HG03354 (cell line): Measurements from ENCODE around the gene EYS.
"Not testable (repeated sequence)": the region's sequence is repeated elsewhere in the genome, so short reads cannot be mapped to it uniquely, and the experiment has no call there.

Experiments used
- ATAC-seq: cut with Tn5 transposase; IDR thresholded peaks from one replicate; pipeline ENCODE4 v1.9.1; 2021; ENCODE audit warnings: mild to moderate bottlenecking; ENCODE audit not compliant: unreplicated experiment, poor library complexity, severe bottlenecking

Gene EYS

DNA sequence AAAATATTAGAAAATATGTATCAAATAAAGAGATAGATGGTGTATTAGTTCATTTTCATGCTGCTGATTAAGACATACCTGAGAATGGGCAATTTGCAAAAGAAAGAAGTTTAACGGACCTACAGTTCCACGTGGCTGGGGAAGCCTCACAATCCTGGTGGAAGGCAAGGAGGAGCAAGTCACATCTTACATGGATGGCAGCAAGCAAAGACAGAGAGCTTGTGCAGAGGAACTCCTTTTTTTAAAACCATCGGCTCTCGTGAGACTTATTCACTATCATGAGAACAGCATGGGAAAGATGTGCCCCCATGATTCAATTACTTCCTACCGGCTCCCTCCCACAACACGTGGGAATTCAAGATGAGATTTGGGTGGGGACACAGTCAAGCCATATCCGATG lies 223.4 kb downstream of the EYS start:
- ATAC-seq: not testable (repeated sequence)

DNA sequence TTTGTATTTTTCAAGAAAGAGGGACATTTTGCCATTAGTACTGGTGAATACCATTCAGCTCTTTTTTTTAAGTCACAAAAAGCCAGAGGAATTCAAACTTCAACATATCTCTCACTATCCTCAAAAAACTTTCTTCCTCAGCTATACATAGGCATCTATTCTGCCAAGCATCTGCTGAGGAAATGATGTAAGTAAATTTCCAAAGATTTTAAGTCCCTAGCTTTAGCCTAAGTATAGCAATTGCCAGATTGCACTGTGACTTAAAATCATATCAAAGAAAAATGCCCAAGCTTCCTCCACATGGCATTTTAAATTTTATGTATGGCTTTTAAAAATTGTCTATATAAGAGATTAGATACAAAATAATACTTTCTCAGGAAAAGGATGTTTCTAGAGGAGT lies 237.4 kb downstream of the EYS start:
- ATAC-seq: no peak

DNA sequence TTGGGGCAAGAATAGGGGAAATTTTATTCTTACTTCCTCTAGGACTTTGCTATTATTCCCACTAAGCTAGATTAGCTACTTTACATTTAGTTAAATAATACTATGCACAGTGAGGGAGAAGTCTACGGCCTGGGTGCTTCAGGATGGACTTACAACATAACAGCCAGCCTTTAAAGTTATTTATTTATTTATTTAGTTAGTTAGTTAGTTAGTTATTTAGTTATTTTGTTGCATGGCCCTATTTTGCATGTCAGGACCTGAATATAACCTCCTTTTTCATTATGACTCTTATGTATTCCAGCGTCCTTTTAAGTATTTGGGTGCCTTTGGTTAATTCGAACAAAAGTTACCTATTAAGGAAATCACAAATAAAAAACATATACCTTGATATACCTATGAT lies 238.7 kb downstream of the EYS start:
- peak; percentile 53 for ATAC-seq

DNA sequence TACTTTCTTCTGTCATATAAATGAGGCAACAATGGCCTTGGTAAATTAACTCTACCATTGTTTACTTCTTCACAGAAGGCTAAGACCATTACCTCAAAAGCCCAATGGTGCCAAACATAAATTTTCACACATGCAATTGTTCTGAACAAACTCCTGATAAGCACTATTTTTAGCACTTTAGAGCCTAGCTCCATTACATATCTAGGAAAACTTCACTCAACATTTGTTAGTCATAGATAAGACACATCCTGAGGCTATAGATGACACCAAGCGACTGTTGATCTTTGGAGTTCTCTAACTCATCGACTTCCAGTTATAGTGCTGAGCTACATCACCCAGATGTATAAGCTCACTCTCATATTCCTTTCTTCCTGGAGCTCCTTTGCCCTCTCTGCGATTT lies 245.9 kb downstream of the EYS start:
- no peak for ATAC-seq

DNA sequence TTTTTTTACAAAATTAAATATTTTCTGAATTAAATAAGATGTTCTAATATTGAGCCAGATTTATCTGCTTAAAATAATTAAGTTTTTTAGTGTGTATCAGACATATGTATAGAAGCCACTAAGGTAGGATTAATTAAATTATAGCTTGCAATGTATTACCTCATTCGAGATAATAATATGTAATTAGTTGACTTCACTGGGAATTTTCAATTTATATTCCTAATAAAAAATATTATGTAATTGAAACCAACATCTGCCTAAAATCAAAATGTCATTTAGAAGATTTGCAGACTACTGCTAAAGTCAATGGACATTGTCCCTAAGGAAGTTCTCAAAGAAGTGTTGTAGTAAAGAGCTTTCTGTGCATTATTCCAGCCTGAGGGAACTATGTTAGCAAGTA lies 254.7 kb downstream of the EYS start:
- no peak for ATAC-seq

DNA sequence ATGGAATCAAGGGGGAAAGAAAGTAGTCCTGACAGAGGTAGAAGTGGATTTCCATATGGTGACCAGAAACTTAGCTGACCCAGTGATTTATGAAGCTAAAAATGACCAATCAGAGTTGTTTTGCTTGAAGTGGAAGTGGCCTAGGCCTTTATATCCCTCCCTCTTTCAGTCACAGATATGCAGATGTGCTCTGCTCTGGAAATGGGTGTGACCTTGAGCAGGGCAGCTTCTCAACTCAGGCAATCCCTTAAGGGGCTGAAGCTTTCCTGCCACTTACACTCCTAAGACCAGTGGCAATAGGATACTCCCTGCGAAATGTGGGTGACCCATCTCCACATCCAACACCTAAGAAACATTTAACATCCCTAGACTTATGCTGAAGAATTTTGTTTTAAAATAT lies 256.6 kb downstream of the EYS start:
- ATAC-seq: no peak

DNA sequence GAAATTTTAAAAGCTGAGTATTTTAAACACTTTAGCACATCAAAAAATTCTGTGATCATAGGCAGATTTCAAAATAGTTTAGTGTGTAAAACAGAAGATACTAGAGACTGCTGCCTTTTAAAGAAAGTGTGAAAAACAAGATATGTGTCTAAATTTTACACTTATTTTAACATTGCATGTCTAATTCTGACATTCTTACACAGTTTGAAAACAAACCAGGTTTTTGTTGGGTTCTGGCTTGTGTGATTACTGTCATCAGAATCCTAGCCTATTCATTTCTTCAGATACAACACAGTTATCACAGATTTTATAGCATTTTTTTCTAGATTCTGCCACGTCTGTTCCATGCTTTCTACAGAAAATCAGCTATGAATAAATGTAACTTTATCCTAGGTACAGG lies 257.1 kb downstream of the EYS start:
- no peak for ATAC-seq

DNA sequence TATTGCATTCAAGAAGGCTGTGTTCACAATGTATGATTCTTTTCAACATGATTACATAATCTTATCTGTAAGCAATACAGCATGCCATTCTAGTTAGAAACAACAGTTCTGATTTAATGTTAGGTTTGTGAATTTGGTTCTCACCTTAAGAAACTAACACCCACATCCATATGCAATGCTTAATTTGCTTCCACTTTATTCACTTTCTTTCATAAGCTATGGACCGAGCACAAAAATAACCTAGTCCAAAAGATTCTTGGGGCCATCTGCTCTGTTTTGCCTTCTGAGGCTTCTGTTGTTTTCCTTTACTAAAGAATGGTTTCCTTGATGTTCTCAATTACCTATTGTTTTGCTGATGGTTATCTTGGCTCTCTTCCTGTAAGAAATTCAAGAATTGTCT lies 258.2 kb downstream of the EYS start:
- ATAC-seq: no peak

DNA sequence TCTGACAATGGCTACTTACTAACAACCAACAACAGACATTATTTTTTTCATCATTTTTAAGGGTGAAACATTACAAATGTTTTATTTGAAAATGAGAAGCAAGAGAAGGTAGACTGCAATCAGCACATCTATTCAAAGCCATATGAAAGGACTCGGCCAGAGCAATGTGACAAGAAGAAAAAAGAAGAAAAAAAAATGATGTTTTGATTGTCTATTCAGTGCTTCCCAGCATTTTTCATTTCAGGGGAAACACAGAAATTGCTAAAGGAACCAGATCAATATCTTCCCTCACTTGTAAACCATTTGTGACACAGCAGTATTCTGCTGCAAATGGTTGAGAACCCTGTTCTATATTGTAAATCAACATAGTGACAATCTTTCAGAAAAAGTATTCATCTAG lies 270.7 kb downstream of the EYS start:
- ATAC-seq: no peak

DNA sequence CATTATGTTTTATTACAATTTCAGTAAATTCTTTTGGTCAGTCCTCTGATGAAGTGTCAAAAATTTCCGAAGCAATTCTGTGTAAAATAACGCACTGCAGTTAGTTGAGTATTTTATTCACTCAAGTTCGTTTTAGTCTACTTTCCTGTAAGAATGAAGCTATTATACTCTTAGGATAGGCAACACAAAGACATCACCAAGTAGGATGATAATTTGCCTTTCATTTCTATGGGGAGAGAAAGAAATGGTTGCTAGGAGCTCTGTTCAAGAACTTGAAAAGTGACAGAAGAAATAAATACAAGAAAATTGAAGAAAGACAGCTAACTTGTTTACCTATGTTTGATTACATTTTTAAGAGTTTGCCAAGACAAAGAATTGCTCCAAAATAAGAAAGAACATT lies 290.4 kb downstream of the EYS start:
- no peak for ATAC-seq

DNA sequence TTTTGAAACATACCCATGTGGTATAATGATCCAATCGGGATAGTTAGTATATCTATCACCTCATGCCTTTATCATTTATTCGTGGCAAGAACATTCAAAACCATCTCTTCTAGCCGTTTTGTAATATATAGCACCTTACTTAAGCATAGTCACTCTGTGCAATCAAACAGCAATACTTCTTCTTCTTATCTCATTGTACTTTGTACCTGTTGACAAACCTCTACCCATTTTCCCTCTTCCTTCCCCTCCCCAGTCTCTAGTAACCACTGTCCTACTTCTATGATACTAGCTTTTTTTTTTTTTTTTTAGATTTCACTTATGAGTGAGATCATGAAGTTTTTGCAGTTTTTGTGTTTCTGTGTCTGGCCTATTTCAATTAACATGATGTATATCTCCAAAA lies 296.7 kb downstream of the EYS start:
- ATAC-seq: no peak

DNA sequence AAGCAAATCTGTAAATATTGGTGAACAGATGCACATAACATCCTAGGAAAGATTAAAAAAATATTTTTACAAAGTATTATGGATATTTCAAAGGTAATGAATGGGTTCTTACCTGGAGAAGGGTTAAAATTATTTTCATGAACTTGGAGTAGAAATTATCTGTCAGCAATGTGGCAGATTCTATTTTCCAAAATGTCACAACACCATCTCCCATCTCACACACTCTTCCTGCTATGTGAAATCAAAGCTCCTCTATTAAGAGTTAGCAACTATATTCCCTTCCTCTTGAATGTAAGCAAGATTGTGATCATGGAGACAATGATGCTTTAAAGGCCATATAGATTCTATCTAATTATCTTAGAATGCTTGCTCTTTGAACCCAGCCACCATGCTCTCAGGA lies 304.5 kb downstream of the EYS start:
- no peak for ATAC-seq

DNA sequence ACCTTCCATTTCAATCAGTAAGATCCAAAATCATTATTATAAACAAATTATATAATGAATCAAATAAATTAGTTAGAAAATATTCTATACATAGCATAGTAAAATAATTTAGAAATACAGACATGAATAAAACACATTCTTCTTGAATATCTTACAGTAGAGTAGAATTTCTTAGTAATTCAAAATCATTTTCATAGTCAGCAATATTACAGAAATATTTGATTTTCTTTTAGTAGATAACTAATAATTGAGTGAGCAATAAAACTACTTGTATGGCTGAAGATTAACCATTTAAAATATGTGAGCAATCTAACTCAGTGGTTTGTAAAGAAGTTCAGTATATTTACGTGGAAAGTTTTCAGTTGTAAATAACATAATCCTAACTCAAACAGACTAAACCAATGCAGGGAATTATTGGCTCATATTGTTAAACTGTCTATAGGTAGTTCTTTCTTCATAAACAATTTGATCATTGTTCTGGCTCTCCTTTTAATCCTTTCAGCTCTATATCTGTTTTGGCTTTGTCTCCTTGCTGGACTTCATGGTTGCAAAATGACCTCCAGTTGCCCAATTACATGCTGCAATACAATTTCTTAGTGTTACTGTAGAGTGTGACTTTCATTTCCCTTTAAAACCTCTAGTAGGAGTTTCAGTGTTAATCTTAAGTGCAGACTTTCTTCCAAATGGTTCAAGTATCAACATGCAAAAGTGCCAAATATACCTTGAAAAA lies 307.5 kb downstream of the EYS start:
- ATAC-seq: no peak

DNA sequence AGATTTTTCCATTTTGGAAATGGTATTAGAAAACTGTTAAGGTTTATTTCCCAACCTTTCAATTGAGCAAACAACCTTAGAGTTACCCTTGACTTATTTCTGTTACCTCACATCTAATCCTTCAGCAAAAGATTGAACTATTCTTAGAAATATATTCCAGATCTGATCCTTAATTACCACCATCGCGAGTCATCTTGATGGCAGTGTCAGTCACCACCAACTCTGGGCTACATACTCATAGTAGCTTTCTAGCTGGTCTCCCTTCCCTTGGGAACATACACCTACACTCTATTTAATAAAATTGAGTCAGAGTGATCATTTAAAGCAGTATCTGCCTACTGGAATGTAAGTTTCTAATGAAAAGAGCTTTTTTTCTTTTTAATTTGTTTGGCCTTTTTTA lies 308.2 kb downstream of the EYS start:
- no peak for ATAC-seq

DNA sequence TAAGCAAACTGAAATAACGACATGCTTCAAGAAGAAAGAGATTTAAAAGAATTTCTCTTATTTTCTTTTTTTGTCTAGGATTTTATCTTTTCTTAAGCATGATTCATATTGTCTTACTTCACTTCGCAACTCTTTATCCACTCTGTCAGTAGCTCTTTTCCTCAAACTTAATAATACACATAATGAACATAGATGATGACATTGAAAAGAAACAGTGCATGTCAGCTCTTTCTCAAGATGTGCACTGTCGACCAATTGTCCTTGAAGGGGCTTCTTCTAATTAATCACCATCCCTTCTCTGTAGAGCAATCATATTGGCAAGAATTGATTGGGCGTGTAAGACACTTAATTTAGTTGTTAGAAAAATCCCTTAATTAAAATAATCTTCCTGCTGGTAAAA lies 356.5 kb downstream of the EYS start:
- no peak for ATAC-seq

DNA sequence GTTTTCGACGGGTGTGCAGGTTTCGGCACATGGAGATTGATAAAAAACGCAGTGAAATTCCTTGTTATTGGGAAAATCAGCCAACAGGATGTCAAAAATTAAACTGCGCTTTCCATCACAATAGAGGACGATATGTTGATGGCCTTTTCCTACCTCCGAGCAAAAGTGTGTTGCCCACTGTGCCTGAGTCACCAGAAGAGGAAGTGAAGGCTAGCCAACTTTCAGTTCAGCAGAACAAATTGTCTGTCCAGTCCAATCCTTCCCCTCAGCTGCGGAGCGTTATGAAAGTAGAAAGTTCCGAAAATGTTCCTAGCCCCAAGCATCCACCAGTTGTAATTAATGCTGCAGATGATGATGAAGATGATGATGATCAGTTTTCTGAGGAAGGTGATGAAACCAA lies 404.4 kb downstream of the EYS start:
- ATAC-seq: not testable (repeated sequence)

DNA sequence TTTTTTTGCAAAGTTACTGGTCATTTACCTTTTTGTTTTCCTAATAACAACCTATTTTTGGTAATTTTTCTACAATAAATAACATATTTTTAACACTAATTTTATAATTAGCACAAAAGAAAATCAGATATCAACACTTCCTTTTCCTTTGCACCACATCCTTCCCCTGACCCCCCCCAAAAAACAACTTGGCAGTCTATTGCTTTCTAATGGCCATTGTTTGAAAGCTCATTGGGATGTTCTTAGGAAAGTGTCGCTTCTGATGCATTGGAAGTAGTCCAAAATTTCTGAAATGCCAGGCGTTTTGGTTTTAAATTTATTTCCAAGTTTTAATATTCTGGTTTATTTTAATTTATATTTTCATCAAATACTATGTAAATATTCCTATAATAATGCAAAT lies 407.8 kb downstream of the EYS start:
- no peak for ATAC-seq

DNA sequence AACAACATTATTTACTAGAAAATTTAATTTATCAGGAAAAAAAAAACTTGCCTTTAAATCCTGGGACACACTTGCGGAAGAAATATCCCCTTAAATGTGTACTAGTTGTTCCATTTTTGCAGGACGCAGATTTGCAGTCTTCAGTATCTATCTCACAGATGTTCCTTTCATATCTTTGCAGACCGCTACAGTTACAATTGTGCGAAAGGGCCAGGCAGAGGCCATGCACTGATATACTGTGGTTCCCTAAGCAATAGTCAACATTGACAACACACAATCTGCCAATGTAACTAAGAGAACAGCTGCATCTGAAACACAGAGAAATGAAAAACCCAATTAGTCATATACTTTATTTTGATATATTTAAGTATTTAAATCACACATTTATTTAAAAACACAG lies 411.2 kb downstream of the EYS start:
- no peak for ATAC-seq

DNA sequence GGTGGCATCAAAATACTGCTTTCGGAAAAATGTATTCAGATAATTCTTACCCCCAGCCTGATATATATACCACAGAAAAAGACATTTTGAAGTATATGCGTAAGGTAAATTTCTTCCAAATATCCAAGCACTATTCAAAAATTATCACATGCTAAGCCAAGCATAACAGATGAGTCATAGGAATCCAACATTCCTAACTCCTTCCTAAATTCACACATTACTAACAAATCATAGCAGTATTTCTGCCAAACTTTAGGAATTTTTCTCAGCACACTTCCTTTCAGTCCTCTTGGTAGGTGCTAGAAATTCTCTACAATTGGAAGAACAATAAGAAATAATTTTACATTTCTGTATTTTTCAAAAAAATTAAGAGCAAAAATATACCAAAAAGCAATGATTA lies 417.5 kb downstream of the EYS start:
- no peak for ATAC-seq

DNA sequence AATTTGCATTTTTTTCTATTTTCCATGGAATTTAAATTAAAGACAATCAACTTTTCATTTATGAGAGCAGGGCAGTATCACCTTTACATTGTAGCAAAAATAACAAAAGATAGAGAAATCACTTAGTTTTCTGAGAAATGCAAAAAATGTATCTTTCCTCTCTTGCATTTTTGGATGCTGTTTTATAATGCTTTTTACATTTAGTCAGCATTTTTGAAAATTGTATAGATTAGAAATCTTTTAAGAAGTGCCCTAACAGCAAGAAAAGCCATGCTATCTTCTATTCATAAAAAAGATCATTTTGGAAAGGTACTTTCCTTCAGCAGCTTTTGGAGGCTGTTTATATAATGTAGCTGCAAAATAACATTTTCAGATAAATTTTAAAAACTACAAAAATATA lies 421.8 kb downstream of the EYS start:
- ATAC-seq: no peak

DNA sequence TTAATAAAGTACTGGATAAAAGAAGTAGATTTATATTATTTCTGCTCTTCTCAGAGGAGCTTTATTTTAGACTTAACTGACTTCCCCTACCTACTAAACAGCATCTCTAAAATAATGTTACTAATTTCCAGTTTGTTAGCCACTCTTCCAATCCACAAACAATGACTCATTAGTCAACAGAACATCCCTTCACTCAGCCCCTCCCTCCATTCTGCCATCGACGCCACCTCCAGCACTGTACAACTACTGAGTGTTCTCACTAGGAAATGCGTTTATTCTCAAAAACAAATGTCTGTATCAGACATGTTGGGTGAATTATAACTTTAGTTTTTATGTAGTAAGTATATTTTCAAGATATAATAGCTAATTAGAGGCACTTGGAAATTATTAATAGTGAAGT lies 427.0 kb downstream of the EYS start:
- no peak for ATAC-seq

DNA sequence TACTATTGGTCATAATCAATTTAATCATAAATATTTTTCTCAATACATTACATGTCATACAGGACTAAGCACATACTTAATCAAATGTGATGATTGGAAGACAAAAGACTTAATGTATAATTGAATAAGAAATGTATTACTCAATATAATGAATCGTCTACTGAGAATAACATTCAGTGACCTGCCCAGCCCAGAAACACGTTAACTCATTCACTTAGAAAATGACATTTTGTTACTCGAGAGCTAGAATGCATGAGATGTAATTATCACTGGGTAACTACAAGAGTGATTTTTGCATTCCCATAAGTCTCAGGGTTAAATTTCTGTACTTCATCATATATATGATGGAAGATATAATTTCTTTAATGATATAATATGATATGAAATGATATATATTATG lies 444.8 kb downstream of the EYS start:
- ATAC-seq: no peak
